ENCODE data around the gene VCPKMT.

Gene VCPKMT

GRCh38 chr14:50106178-50106577 lies 10.2 kb downstream of the VCPKMT start:
- no peak for FAIRE-seq
- DNase-seq (ENCODE audit: insufficient read length, low spot score), result no peak
- TF ChIP-seq POLR2A (IDR thresholded peaks at IDR 0.05; ENCODE audit: low read depth, low read length), result no peak

GRCh38 chr14:50103558-50103957 lies 12.8 kb downstream of the VCPKMT start:
- no peak for TF ChIP-seq POLR2A (IDR thresholded peaks at IDR 0.05; ENCODE audit: low read depth, low read length)
- no peak for FAIRE-seq
- no peak for DNase-seq (ENCODE audit: insufficient read length, low spot score)

GRCh38 chr14:50101417-50101816 lies 15.0 kb downstream of the VCPKMT start:
- no peak for FAIRE-seq
- no peak for TF ChIP-seq POLR2A (IDR thresholded peaks at IDR 0.05; ENCODE audit: low read depth, low read length)
- no peak for DNase-seq (ENCODE audit: insufficient read length, low spot score)

GRCh38 chr14:50100805-50101204 lies 15.6 kb downstream of the VCPKMT start:
- DNase-seq (ENCODE audit: insufficient read length, low spot score) (no peak), FAIRE-seq (no peak)
- TF ChIP-seq POLR2A (IDR thresholded peaks at IDR 0.05; ENCODE audit: low read depth, low read length), result no peak

- FAIRE-seq, result peak; percentile 98
These were observed 17.0 kb downstream of the VCPKMT start for GRCh38 chr14:50099335-50099734.

GRCh38 chr14:50095895-50096294 lies 20.5 kb downstream of the VCPKMT start:
- DNase-seq (ENCODE audit: insufficient read length, low spot score) (no peak), FAIRE-seq (no peak)

More at GRCh38 chr14:50099335-50099734, 17.0 kb downstream of the VCPKMT start:
- peak; percentile 44 for DNase-seq (ENCODE audit: insufficient read length, low spot score)
- no peak for TF ChIP-seq POLR2A (IDR thresholded peaks at IDR 0.05; ENCODE audit: low read depth, low read length)

GRCh38 chr14:50094056-50094755 lies 22.2 kb downstream of the VCPKMT start:
- no peak for FAIRE-seq
- no peak for DNase-seq (ENCODE audit: insufficient read length, low spot score)
- TF ChIP-seq POLR2A (IDR thresholded peaks at IDR 0.05; ENCODE audit: low read depth, low read length), result no peak

More at GRCh38 chr14:50095895-50096294, 20.5 kb downstream of the VCPKMT start:
- no peak for TF ChIP-seq POLR2A (IDR thresholded peaks at IDR 0.05; ENCODE audit: low read depth, low read length)

GRCh38 chr14:50093496-50093895 lies 22.9 kb downstream of the VCPKMT start:
- FAIRE-seq, result no peak
- TF ChIP-seq POLR2A (IDR thresholded peaks at IDR 0.05; ENCODE audit: low read depth, low read length), result no peak

GRCh38 chr14:50092006-50092555 lies 24.3 kb downstream of the VCPKMT start:
- FAIRE-seq, result no peak
- DNase-seq (ENCODE audit: insufficient read length, low spot score), result no peak

More at GRCh38 chr14:50093496-50093895, 22.9 kb downstream of the VCPKMT start:
- DNase-seq (ENCODE audit: insufficient read length, low spot score), result no peak

GRCh38 chr14:50091240-50091913 lies 25.0 kb downstream of the VCPKMT start:
- DNase-seq (ENCODE audit: insufficient read length, low spot score), result no peak
- FAIRE-seq, result no peak
- no peak for TF ChIP-seq POLR2A (IDR thresholded peaks at IDR 0.05; ENCODE audit: low read depth, low read length)

More at GRCh38 chr14:50092006-50092555, 24.3 kb downstream of the VCPKMT start:
- TF ChIP-seq POLR2A (IDR thresholded peaks at IDR 0.05; ENCODE audit: low read depth, low read length), result no peak

GRCh38 chr14:50089208-50089607 lies 27.2 kb downstream of the VCPKMT start:
- no peak for TF ChIP-seq POLR2A (IDR thresholded peaks at IDR 0.05; ENCODE audit: low read depth, low read length)
- DNase-seq (ENCODE audit: insufficient read length, low spot score) (no peak), FAIRE-seq (no peak)

- no peak for FAIRE-seq
- no peak for TF ChIP-seq POLR2A (IDR thresholded peaks at IDR 0.05; ENCODE audit: low read depth, low read length)
- no peak for DNase-seq (ENCODE audit: insufficient read length, low spot score)
These were observed 27.6 kb downstream of the VCPKMT start for GRCh38 chr14:50088731-50089130.

- FAIRE-seq (no peak), DNase-seq (ENCODE audit: insufficient read length, low spot score) (no peak)
- TF ChIP-seq POLR2A (IDR thresholded peaks at IDR 0.05; ENCODE audit: low read depth, low read length), result no peak
These were observed 28.3 kb downstream of the VCPKMT start for GRCh38 chr14:50088117-50088515.

GRCh38 chr14:50087341-50088116 lies 28.8 kb downstream of the VCPKMT start:
- DNase-seq (ENCODE audit: insufficient read length, low spot score), result no peak
- TF ChIP-seq POLR2A (IDR thresholded peaks at IDR 0.05; ENCODE audit: low read depth, low read length), result no peak
- FAIRE-seq, result no peak

All from H54 (cell line).